H54 (cell line): ENCODE results near the gene JAM3.
"Not testable (repeated sequence)": the region's sequence is repeated elsewhere in the genome, so short reads cannot be mapped to it uniquely, and the experiment has no call there.

ENCODE experiments used
- DNase-seq: peaks from one replicate; pipeline ENCODE4 v3.0.0; 2011; ENCODE audit warnings: low spot score, mixed read lengths; ENCODE audit not compliant: insufficient read length
- FAIRE-seq: peaks from 3 replicates; lab custom pipeline; 2011; peaks lifted over from hg19 to GRCh38; lab: Jason Lieb, UNC
- POLR2A ChIP-seq: IDR thresholded peaks from 2 replicates; pipeline ENCODE4 v1.6.1; 2011; ENCODE audit warnings: low read depth, mild to moderate bottlenecking, low read length

JAM3 gene

GRCh38 chr11:134082990-134083389 is 14.1 kb downstream of the JAM3 start:
- DNase-seq (no peak), FAIRE-seq (no peak)
- TF ChIP-seq POLR2A: no peak

- no peak for DNase-seq
- no peak for FAIRE-seq
- TF ChIP-seq POLR2A: no peak
Observed at GRCh38 chr11:134086376-134086775, 17.5 kb downstream of the JAM3 start.

GRCh38 chr11:134092006-134092405 is 23.1 kb downstream of the JAM3 start:
- not testable (repeated sequence) for FAIRE-seq, DNase-seq

GRCh38 chr11:134097166-134097565 is 28.3 kb downstream of the JAM3 start:
- no peak for TF ChIP-seq POLR2A
- DNase-seq (no peak), FAIRE-seq (no peak)

- DNase-seq (no peak), FAIRE-seq (no peak)
- TF ChIP-seq POLR2A: no peak
Observed at GRCh38 chr11:134098566-134099184, 29.8 kb downstream of the JAM3 start.

- no peak for FAIRE-seq
- DNase-seq: no peak
- TF ChIP-seq POLR2A: no peak
Observed at GRCh38 chr11:134100171-134100570, 31.3 kb downstream of the JAM3 start.

GRCh38 chr11:134101282-134101681 is 32.4 kb downstream of the JAM3 start:
- no peak for TF ChIP-seq POLR2A
- DNase-seq (no peak), FAIRE-seq (no peak)

GRCh38 chr11:134110252-134110815 is 41.5 kb downstream of the JAM3 start:
- DNase-seq (no peak), FAIRE-seq (no peak)
- no peak for TF ChIP-seq POLR2A

- DNase-seq, FAIRE-seq: not testable (repeated sequence)
Observed at GRCh38 chr11:134113787-134114186, 44.9 kb downstream of the JAM3 start.

GRCh38 chr11:134116210-134116609 is 47.3 kb downstream of the JAM3 start:
- TF ChIP-seq POLR2A: no peak
- FAIRE-seq (no peak), DNase-seq (no peak)

- TF ChIP-seq POLR2A: no peak
- FAIRE-seq: no peak
- no peak for DNase-seq
Observed at GRCh38 chr11:134118006-134118405, 49.1 kb downstream of the JAM3 start.

GRCh38 chr11:134119094-134119493 is 50.2 kb downstream of the JAM3 start:
- no peak for DNase-seq
- FAIRE-seq: no peak

GRCh38 chr11:134120143-134120850 is 51.4 kb downstream of the JAM3 start:
- FAIRE-seq (no peak), DNase-seq (no peak)
- no peak for TF ChIP-seq POLR2A

More at GRCh38 chr11:134119094-134119493, 50.2 kb downstream of the JAM3 start:
- no peak for TF ChIP-seq POLR2A

- no peak for DNase-seq
- FAIRE-seq: no peak
- no peak for TF ChIP-seq POLR2A
Observed at GRCh38 chr11:134120921-134121526, 52.2 kb downstream of the JAM3 start.
